GM12878 (cell line): Measurements from ENCODE around the gene TES. TPM values are rescaled to one million over a fixed set of nuclear protein-coding genes. Genes with fewer than 3 reads are reported as not detected.

Source experiments
- ATAC-seq: fragments of 200-7000 bp; cut with Tn5 transposase; 3 replicates; pipeline ENCODE4 v1.9.1; 2020; ENCODE audit warnings: mild to moderate bottlenecking, moderate library complexity
- BruUV-seq: library from RNA; stranded (reverse); fragments of 400-500 nt; replicated peaks from 2 replicates; lab custom pipeline; 2021; lab: Mats Ljungman, UMichigan
- CTCF ChIA-PET: fragments of 300-600 bp; sonication (Branson Sonifier 250); formaldehyde crosslinking; extraction: SDS; loops from one replicate; lab custom pipeline; 2021; ENCODE audit warnings: inconsistent platforms; lab: Yijun Ruan, JAX
- POLR2A ChIA-PET: fragments of 350-600 bp; formaldehyde crosslinking; extraction: SDS; loops from one replicate; lab custom pipeline; 2021; ENCODE audit warnings: inconsistent platforms; lab: Charles Lee
- RAD21 ChIA-PET: fragments of 300-600 bp; sonication (Branson Sonifier 250); formaldehyde crosslinking; loops from one replicate; lab custom pipeline; 2023; ENCODE audit warnings: antibody characterized with exemption; ENCODE audit not compliant: unreplicated experiment; lab: Charles Lee
- SMC1A ChIA-PET: fragments of 300-600 bp; sonication (Branson Sonifier 250); formaldehyde crosslinking; loops from one replicate; lab custom pipeline; 2023; ENCODE audit not compliant: unreplicated experiment, uncharacterized antibody; lab: Charles Lee
- DNase-seq: peaks from one replicate; pipeline ENCODE4 v3.0.0-alpha.2; 2011; ENCODE audit warnings: low read depth, low spot score
- FAIRE-seq: peaks from 3 replicates; lab custom pipeline; 2011; peaks lifted over from hg19 to GRCh38; lab: Jason Lieb, UNC
- H2AFZ ChIP-seq: 2 replicates; pipeline ENCODE4 v1.6.0; 2011; ENCODE audit warnings: low read depth, low read length, control low read depth; ENCODE audit not compliant: control insufficient read depth
- H3K27ac ChIP-seq: 2 replicates; pipeline ENCODE4 v1.5.1; 2011; ENCODE audit warnings: control low read depth; ENCODE audit not compliant: control insufficient read depth, insufficient read depth
- H3K27me3 ChIP-seq, 2 experiments: replicated peaks in 1 of 2; 2 replicates each; pipeline versions ENCODE4 v1.6.0 to v1.6.1; 2011; ENCODE audit warnings: low read length in 1 of 2; ENCODE audit not compliant: control insufficient read depth in 2 of 2, insufficient read depth in 2 of 2
- H3K36me3 ChIP-seq, 2 experiments: 2 replicates each; pipeline ENCODE4 v1.5.1; 2011; ENCODE audit warnings: low read length in 1 of 2; ENCODE audit not compliant: control insufficient read depth in 2 of 2, insufficient read depth in 2 of 2
- H3K4me1 ChIP-seq: 2 replicates; pipeline ENCODE4 v1.6.1; 2011; ENCODE audit warnings: mild to moderate bottlenecking, low read length, moderate library complexity, mixed read lengths; ENCODE audit not compliant: control insufficient read depth, insufficient read depth
- H3K4me2 ChIP-seq: 2 replicates; pipeline ENCODE4 v1.6.0; 2011; ENCODE audit warnings: control low read depth; ENCODE audit not compliant: control insufficient read depth, insufficient read depth
- H3K4me3 ChIP-seq: fragments of 200-600 bp; sonication (generic); 2 replicates; pipeline ENCODE4 v1.5.1; 2016
- H3K79me2 ChIP-seq: 2 replicates; pipeline ENCODE4 v1.6.0; 2011; ENCODE audit warnings: low read length; ENCODE audit not compliant: control insufficient read depth, insufficient read depth
- H3K9ac ChIP-seq: 2 replicates; pipeline ENCODE4 v1.8.0; 2011; ENCODE audit warnings: low read length, control low read depth, mixed read lengths; ENCODE audit not compliant: control insufficient read depth, insufficient read depth
- H3K9me3 ChIP-seq: replicated peaks from 3 replicates; pipeline ENCODE4 v1.5.1; 2011; ENCODE audit warnings: mild to moderate bottlenecking, low read length; ENCODE audit not compliant: control insufficient read depth, insufficient read depth
- H4K20me1 ChIP-seq: 2 replicates; pipeline ENCODE4 v1.6.0; 2011; ENCODE audit not compliant: control insufficient read depth, insufficient read depth
- BCLAF1 ChIP-seq: fragments of 450-650 bp; IDR thresholded peaks from 2 replicates; pipeline ENCODE4 v1.6.1; 2017; ENCODE audit warnings: antibody characterized with exemption, mild to moderate bottlenecking, moderate library complexity
- IKZF1 ChIP-seq: fragments of 450-650 bp; conservative IDR thresholded peaks from 2 replicates; pipeline ENCODE4 v1.6.1; 2017; ENCODE audit warnings: antibody characterized with exemption, mild to moderate bottlenecking
- MEF2B ChIP-seq: fragments of 450-650 bp; IDR thresholded peaks from 2 replicates; pipeline ENCODE4 v1.6.1; 2018; ENCODE audit warnings: mild to moderate bottlenecking, moderate library complexity; ENCODE audit not compliant: partially characterized antibody, poor library complexity, severe bottlenecking
- NKRF ChIP-seq: fragments of 450-650 bp; conservative IDR thresholded peaks from 2 replicates; pipeline ENCODE4 v1.6.1; 2017; ENCODE audit warnings: mild to moderate bottlenecking, moderate library complexity
- NR2C2 ChIP-seq: IDR thresholded peaks from 2 replicates; pipeline ENCODE4 v1.6.1; 2011; ENCODE audit warnings: borderline replicate concordance, low read depth; ENCODE audit not compliant: control insufficient read depth, insufficient read length
- RELA ChIP-seq: fragments of 450-650 bp; IDR thresholded peaks from 2 replicates; pipeline ENCODE4 v1.8.0; 2014; ENCODE audit warnings: borderline replicate concordance; ENCODE audit not compliant: partially characterized antibody
- RELB ChIP-seq: fragments of 450-650 bp; IDR thresholded peaks from 2 replicates; pipeline ENCODE4 v1.6.1; 2017; ENCODE audit warnings: low read depth, mild to moderate bottlenecking, moderate library complexity
- RUNX3 ChIP-seq: IDR thresholded peaks from 2 replicates; pipeline ENCODE4 v1.6.1; 2012; ENCODE audit warnings: low read length, inconsistent platforms
- SMAD1 ChIP-seq: fragments of 450-650 bp; IDR thresholded peaks from 2 replicates; pipeline ENCODE4 v1.6.1; 2018; ENCODE audit warnings: mild to moderate bottlenecking, low read depth; ENCODE audit not compliant: partially characterized antibody
- SMARCA5 ChIP-seq: fragments of 450-650 bp; IDR thresholded peaks from 2 replicates; pipeline ENCODE4 v1.6.1; 2017; ENCODE audit warnings: mild to moderate bottlenecking
- ZBTB40 ChIP-seq: fragments of 450-650 bp; IDR thresholded peaks from 2 replicates; pipeline ENCODE4 v1.6.1; 2016; ENCODE audit warnings: mild to moderate bottlenecking, moderate library complexity, borderline replicate concordance
- WGBS: methylation state at CpG from one replicate; pipeline ENCODE4 v1.1.6; 2016; ENCODE audit warnings: low lambda C conversion rate; ENCODE audit not compliant: insufficient replicate concordance, insufficient coverage; ENCODE audit errors: missing lambda C conversion rate; 5-methylcytosine and 5-hydroxymethylcytosine counted together
- in situ Hi-C: fragments of 300-500 bp; cut with MboI; formaldehyde crosslinking; loops from 9 replicates; pipeline ENCODE4 v1.14.3; 2018; ENCODE audit warnings: mixed read lengths
- intact Hi-C: fragments of 100-400 bp; cut with micrococcal nuclease; formaldehyde crosslinking; loops from one replicate; pipeline ENCODE4 v1.14.2; 2022; ENCODE audit not compliant: unreplicated experiment
- polyA plus RNA-seq, 11 experiments: library from polyadenylated mRNA; depleted of rRNA in 4 of 11; unstranded in 6 of 11; stranded (reverse) in 5 of 11; fragments of >200 nt; fragmentation: Nextera tagmentation in 4 of 11; fragmentation: Illumina TruSeq in 1 of 11; extraction: Ambion mirVana in 4 of 11; extraction: Trizol in 1 of 11; gene quantifications; 1 replicate in 1 of 11; 2 replicates in 10 of 11; pipeline versions ENCODE4 v1.2.1 to v1.2.3, GENCODE V29; 2011 to 2016; ENCODE audit warnings: inconsistent platforms in 2 of 11, missing spikeins in 2 of 11, low read depth in 1 of 11
- total RNA-seq, 4 experiments: library from RNA; depleted of rRNA in 3 of 4; stranded (reverse); fragments of >200 nt in 3 of 4; fragmentation: Illumina TruSeq in 1 of 4; extraction: Trizol in 1 of 4; gene quantifications; 2 replicates each; pipeline versions ENCODE4 v1.2.1 to v1.2.3, GENCODE V29; 2013 to 2021

Gene TES
- total and polyA plus RNA-seq, 10 of the 15 experiments (the other 5 are each of a cell fraction or from before 2014, with no cell fraction given), result 31.2 to 77.5 (median 59.2) TPM

GRCh38 chr7:116265881-116266280 is 55.5 kb downstream of the TES start:
- Histone ChIP-seq H3K4me2 (no peak overlapping the region), H3K36me3 (no peaks in the 10 kb centered on the region), H2AFZ (no peak overlapping the region), H3K4me3 (no peak overlapping the region), H4K20me1 (no peaks in the 10 kb centered on the region), H3K27ac (no peak overlapping the region), H3K9me3 (no peaks in the 10 kb centered on the region), H3K9ac (no peak overlapping the region), H3K27me3 (peaks cover 0 to 2% of the 10 kb centered on the region in 2 experiments; a peak in 1 of 4 replicates), H3K79me2 (no peaks in the 10 kb centered on the region), H3K4me1 (no peaks in the 10 kb centered on the region)
- ATAC-seq, result no peak
- in situ Hi-C loops, result loop anchor here (5.0 to 10.0 kb wide), 2 partner anchors 519 to 546 kb away; no protein-coding TSS in a partner anchor
- SMC1A ChIA-PET, result interaction anchor here (2.2 kb wide), 1 partner anchor 325 kb away, joined by 5 read pairs; no protein-coding TSS in a partner anchor
- BruUV-seq, result no TSS peak
- POLR2A ChIA-PET, result no interaction called here
- no peak for DNase-seq
- peak; percentile 23 for FAIRE-seq
- CTCF ChIA-PET, result interaction anchor here (1.1 kb wide), 1 partner anchor 596 kb away, joined by 3 read pairs; no protein-coding TSS in a partner anchor
- RAD21 ChIA-PET, result no interaction called here
- WGBS, result 62% methylated on average over 3 of the region's 3 CpGs
- TF ChIP-seq MEF2B (no peak), RUNX3 (no peak), NR2C2 (no peak), SMARCA5 (no peak), BCLAF1 (no peak), SMAD1 (no peak), ZBTB40 (no peak), NKRF (no peak), RELB (no peak), IKZF1 (no peak), RELA (no peak)
- intact Hi-C loops, result no loop called here
